HG02885 (cell line): ENCODE measurements around the gene HOMER1.
"Not testable (repeated sequence)": the region's sequence is repeated elsewhere in the genome, so short reads cannot be mapped to it uniquely, and the experiment has no call there.

Experiments
- ATAC-seq: cut with Tn5 transposase; IDR thresholded peaks from one replicate; pipeline ENCODE4 v1.9.1; 2021; ENCODE audit warnings: mild to moderate bottlenecking; ENCODE audit not compliant: unreplicated experiment, poor library complexity

The HOMER1 gene

DNA sequence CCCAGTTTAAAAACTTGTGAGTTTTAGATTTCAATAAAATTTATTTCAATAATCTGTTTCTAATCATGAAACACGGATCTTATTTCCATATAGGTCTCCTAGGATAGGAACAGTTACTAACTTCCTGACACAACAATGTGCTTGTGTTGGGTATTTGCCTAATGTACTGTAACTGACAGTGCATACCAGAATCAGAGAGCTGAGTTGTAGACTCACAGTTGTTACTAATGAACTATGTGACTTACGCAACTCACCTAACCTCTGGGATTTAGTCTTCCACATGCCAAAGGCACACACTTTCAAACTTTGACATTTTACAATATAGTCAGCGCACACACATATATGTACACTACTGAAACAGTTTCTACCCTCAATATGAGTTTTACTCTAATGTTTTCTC, 77.7 kb downstream of the HOMER1 start:
- ATAC-seq, result no peak

DNA sequence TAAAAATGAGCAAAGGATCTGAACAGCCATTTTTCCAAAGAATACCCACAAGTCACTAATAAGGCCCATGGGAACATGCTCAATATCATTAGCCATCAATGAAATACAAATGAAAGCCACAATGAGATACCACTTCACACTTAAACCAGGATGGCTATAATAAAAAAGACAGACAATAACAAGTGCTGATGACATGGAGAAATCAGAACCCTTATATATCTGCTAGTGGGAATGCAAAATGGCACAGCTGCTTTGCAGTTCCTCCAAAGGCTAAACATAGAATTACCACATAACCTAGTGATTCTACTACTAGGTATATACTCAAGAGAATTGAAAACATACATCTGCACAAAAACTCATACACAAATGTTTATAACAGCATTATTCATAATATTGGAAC, 83.7 kb downstream of the HOMER1 start:
- ATAC-seq, result no peak

DNA sequence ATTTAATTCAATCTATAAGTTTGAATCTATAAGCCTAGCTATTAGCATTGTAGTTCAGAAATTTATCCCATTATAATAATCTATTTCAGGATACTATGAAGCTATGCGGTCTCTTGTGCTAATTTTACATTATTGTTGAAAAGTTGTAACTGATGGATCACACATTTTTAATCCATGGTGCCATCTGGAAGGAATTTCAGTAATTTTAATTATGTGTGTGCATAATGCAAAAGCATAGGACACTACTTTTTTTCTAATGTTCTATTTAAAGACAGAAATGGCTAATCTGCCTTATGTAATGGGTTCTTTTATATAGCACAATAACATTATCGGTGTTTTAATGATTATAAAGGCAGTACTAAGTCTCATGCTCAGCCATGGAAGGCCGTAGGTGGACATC, 90.6 kb downstream of the HOMER1 start:
- ATAC-seq, result no peak

DNA sequence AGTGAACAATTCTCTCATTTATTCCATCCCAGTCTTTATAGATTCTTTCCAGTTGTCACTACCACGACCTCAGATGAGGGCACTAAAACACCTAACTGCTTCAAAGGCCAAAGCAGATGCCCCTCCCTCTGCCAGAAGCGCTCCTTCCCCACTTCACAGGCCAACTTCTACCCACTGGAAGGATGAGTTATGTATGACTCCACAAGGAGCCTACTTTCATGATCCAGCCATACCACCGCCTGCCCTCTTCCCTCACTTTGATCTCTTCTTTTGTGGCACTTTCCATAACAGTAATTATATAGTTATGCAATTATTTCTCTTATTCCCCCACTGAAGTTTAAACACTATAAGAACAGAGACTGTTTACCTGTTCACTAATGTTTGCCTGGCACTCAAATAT, 93.7 kb downstream of the HOMER1 start:
- ATAC-seq, result no peak

DNA sequence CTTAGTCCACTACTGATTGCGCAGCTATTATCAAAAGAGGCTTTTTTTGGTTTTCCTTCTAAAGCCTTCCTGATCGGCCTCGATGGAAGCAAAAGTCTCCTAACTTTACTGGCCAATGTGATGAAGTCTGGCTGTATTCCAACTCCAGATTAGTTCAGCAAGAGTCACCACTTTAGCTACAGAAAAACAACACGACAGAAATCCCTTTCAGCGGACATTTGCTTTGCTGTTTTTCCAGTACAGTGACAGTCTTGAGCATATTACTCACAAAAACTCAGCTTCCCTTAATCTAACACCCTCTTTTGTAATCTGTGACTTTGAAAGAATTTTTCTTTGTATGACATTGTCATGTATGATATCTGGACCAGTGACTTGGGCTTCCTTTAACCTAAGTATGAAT, 95.7 kb downstream of the HOMER1 start:
- ATAC-seq, result no peak

DNA sequence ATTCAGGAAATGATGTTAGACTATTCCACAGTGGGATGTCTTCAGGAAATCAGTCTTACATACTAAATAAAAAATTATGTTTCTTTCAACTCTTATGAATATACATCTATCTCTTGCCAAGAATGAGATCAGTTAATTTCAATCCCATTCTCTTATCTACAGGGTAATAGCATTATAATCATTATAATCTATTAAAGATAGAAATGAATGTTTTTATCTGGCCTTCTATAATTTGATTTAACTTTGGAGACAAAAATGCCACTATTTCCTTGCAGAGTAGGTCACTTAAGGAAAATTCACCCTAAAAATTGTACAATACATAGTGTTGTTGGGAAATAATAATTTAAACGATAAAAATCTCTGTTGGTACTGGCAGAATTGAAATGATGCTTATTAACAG, 96.4 kb downstream of the HOMER1 start:
- no peak for ATAC-seq

DNA sequence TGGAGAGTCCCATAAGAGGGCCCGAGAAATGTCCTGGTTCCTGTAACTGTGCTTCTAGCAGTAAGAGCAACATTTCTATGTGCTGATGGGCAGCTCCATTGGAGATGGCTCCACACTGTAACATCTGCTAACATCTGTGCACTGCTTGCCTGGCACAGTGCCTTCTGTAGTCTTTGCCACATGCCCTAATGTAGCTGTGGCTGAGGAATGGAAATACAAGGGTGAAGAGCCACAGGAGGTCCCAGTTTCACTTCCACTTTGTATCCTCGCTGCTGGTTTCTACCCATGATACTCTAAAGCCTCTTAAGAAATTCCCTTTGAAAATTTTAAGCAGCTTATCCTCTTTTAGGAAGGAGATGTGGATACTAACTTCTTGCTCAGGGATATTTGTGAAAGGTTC, 97.4 kb downstream of the HOMER1 start:
- peak; percentile 98 for ATAC-seq

DNA sequence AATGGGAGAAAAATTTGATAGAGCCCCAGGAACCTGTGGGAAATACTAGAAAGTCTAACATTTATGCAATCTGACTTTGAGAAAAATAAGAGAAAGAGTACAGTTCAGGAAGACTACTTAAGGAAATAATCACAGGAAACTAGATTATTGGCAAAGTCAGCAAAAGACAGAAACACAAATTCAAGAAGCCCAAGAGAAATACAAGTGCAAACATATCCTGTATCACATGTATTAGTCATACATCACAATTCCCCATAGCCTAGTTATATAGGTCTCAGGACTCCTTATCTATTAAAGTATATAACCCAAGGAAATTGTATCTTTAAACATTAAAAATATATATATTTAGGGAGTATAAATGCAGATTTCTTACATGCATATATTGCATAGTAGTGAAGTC, 100.8 kb downstream of the HOMER1 start:
- ATAC-seq, result no peak

DNA sequence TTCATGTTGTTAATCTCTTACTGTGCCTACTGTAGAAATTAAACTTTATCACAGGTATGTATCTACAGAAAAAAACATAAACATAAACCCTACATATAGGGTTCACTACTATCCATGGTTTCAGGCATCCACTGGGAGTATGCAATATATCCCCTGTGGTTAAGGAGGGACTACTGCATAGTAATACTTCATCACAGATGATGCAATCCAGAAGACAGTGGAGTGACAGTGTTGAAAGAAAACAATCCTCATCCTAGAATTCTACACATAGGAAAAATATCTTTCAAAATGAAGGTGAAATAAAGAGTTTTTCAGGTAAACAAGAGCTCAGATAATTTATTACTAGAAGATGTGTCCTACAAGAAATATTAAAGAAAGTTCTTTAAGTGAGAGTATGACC, 105.9 kb downstream of the HOMER1 start:
- ATAC-seq, result no peak

DNA sequence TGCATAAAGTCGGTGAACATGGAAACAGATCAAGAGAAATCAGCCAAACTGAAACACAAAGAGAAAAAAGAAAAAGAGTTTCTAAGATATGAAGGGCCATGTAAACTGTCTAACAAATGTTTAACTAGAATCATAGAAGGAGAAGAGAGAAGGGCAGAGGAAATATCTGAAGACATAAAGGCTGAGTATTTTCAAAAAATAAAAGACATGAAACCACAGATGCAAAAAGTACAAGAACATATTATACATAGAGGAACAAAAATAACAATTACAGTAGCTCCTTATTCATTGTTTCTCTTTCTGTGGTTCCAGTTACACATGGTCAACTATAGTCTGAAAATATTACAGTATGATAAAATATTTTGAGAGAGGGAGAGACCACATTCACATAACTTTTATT, 106.3 kb downstream of the HOMER1 start:
- no peak for ATAC-seq

DNA sequence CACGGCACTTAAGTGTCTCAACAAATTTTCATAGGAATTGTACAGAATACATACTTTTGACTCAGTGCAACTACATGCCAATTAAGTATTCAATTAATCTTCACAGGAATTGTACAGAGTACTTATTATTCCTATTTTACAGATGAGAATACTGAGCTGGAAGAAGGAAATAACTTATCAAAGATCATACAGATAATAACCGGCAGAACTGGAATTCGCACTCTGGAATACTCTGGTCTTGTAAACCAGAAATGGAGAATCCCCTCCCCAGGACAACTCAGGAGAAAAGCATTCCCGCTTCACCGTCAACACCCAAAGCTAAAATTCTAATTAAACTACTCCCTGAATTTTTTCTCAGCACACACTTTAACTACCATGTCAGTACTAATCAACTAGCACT, 112.7 kb downstream of the HOMER1 start:
- no peak for ATAC-seq

DNA sequence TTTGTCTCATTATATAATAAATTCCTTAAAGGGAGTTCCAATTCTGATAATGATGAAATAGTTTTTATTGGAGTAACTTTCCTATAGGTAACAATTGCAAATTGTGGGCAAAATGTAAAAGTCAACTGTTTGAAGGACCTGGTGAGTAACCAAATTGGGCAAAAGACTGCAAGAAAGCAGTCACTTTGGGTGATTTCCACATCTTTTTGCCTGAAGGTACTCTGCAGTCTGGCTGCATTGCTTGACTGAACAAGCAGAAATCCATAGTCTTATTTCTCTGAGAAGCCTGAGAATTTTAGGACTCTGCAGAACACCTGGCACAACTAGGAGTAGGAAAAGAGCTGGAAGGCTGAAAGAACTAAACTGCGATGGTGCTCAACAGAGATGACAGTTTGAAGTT, 114.9 kb downstream of the HOMER1 start:
- ATAC-seq, result no peak

DNA sequence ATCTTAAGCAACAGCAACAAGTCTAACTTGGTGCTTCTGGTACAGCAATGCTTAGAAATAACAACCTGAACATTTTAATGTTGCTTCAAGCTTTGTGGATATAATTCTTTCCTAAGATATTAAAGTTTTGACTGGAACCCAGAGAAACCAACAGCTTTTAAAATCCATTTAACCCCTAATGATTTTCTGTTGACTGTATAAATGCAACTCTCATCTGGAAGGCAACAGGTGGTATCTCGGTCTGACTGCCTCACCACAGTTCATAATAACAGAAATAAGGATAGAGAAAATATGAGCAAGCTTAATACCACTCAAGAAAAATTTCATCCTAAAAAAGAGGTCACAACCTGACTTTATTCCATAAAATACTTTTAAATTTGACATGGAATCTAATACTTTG, 116.9 kb downstream of the HOMER1 start:
- no peak for ATAC-seq

DNA sequence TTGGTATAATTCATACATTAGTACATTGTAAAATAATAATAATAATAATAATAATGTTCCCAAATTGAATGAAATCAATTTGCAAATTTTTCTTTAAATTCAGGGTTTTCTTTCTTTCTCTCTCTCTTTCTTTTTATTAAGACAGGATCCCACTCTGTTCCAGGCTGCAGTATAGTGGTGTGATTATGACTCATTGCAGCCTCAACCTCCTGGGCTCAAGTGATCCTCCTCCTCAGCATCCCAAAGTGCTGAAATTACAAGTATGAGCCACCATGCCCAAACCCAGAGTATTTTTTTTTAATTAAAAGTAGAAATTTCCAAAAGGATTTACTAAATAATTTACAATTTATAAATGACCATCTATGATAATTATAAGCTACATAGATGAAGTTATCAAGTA, 117.7 kb downstream of the HOMER1 start:
- no peak for ATAC-seq

DNA sequence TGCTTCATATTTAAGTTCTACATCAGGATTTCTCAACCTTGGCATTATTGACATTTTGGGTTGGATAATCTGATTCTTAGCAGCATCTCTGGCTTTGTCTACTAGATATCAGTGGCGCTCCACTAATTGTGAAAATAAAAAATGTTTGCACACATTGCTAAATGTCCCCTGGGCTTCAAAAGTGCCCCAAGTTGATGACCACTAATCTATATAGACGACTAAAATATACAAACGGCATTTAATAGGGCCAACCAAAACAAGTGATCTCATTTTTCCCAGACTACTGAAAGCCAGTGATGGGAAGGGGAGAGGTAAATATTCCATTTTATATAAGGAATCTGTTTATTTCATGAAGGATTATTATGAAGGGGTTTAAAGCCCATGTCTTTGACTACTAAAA, 118.6 kb downstream of the HOMER1 start:
- no peak for ATAC-seq

DNA sequence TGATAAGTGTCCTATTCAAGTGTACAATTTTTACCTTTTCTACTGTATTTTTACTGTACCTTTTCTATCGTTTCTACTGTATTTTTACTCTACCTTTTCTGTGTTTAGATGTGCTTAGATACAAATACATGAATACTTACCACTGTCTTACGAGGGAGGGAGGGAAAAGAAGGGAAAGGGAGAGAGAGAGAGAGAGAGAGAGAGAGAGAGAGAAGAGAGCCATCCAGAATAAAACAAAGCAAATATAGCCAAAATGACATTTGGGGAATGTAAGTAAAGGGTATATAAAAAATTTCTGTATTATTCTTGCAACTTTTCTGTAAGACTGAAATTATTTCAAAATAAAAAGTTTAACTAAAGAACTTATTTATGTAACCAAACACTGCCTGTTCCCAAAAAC, 121.2 kb downstream of the HOMER1 start:
- ATAC-seq, result no peak

DNA sequence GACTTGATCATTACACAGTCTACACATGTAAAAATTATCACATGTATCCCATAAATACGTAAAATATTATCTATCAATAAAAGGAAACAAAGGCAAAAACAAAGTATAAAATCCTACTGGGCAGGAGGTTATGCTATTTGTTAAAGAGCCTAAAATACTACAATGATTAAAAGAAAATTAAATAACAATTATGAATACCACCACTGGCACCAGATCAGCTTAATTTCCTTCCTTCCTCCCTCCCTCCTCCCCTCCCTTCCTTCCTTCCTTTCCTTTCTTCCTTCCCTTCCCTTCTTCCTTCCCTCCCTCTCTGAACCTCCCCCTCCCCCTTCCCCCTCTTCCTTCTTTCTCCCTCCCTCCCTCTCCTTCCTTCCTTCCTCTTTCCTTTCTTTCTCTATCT, 127.3 kb downstream of the HOMER1 start:
- ATAC-seq, result no peak

DNA sequence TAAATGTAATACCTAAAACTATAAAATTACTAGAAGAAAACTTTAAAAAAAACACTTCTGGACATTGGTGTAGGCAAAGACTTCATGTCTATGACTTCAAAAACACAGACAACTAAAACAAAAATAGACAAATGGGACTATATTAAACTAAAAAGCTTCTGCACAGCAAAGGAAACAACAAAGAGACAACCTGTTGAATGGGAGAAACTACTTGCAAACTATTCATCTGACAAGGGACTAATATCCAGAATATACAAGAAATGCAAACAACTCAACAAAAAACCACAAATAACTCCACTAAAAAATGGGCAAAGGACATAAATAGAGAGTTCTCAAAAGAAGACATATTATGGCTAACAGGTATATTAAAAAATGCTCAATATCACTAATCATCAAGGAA, 128.8 kb downstream of the HOMER1 start:
- ATAC-seq, result not testable (repeated sequence)

DNA sequence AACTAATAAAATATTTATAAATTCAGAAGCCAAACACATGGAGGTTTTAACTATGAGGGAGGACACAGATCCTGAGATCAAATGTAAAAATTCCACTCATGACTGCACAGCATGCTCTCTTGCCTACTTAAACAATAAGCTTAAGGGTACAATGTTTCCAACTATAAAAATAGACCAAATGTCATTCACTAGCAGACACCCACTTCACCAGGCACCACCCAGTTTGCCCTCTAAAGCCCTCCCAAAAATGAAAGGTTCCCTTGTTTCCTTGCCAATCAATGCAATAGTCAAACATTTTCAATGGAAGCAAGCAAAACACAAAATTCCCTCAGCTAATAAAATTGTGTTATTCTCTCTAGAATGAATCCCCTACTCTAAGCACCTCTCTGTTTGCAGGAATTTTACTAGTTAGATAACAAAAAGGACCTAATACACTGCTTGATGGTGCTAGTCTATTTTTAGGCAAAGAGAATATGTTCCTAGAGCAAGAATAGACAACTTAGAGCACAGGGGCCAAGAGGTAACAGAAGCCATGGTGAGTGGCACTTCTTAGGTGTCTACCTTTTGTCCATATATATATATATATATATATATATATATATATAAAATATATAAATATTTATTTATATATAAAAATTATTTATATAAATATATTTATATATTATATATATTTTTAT, 135.3 kb downstream of the HOMER1 start:
- no peak for ATAC-seq

DNA sequence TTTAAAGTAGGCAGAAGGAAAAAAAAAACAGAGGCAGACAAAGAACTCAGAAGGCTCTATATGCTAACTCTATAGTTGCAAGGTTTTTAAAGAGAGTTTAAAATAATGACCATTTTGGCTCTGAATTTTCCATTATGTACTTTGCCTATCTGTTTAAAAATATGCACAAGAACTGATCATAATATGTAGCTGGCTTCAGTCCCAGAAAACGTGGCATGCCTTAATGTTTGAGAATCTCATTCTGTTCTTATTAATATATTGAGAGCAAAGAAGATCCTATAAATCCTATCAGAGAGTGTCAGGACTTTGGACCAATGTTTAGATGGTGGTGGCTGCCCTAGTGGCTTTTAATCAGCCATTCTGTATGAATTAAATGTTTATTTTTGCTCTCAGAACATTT, 156.5 kb downstream of the HOMER1 start:
- ATAC-seq, result no peak

DNA sequence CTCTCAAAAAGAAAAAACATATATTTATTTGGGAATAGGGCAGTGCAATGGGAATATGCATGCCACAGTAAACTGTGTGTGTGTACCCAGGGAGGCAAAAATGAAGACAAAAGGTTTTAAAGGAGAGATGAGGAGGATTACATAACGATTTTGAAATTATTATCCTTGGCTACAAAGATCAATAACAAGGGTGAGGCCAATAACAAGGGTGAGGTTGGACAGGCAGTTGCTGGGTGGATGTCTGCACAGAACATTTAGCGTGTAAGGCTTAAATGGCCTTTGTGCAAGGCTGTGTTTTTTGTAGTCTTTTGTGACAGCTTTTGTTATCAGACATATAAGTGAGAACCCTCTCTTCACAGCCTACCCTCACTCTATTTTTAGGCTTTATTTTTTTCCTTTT, 164.1 kb downstream of the HOMER1 start:
- ATAC-seq, result no peak

DNA sequence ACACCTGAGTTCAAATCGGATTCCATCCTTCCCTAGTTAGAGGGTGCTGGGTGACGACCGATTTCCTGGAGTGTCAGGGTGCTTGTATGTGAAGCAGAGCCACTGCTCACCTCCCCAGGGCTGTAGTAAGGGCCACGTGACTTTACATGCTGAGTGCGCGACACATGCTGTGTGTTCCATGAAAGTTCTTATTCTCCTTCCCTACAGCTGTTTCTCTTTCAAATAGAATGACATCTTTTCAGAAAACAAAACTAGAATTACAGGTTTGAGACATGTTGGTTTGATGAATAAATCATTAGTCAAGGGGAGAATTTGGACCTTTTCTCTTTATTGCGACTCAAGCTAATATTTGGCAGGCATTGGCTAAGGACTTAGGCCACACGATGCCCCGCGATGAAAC, 164.9 kb downstream of the HOMER1 start:
- no peak for ATAC-seq

DNA sequence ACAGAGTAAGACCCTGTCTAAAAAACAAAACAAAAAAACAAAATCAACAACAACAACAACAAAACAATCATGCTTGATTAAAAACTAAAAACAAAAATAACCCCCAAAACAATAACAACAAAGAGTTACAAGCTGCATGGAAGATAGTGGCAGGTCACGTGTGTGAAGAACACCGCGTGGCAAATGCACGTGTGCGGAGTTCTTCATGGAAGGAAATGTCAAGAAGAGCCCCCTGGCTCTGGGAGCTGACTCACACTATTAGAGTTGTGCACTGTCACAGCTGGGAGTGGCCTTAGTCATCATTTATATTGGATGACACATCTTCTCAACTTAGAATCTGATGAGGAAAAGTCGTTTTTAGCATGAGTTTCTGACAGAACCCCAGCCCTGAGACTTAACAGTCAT, 167.5 kb downstream of the HOMER1 start:
- no peak for ATAC-seq
